Muscle of back (tissue), 10 donors: ENCODE measurements around the gene DAGLA. TPM values are rescaled to one million over a fixed set of nuclear protein-coding genes. Genes with fewer than 3 reads are reported as not detected.

ENCODE experiments used
- polyA plus RNA-seq, 10 donors: library from polyadenylated mRNA; unstranded; fragments of 120-200 nt; gene quantifications; one replicate each; pipeline ENCODE4 v1.2.1, GENCODE V29; 2013; ENCODE audit not compliant: insufficient read length in 10 of 10

The DAGLA gene
- polyA plus RNA-seq, 10 donors, result 3.8 to 5.8 (median 4.9) TPM

Other genes starting within 250 kb of the DAGLA start
- gene LRRC10B, start 171.6 kb upstream of the DAGLA start, polyA plus RNA-seq, result under 1 TPM in 9 of 10 donors, not detected in 1; 0.09 to 0.23 (median 0.12) TPM
- 1 to 10 TPM; 2.0 to 4.1 (median 2.6) TPM for gene SYT7, start 99.3 kb upstream of the DAGLA start, polyA plus RNA-seq
- gene MYRF, start 72.2 kb downstream of the DAGLA start, polyA plus RNA-seq, result 1 to 10 TPM in 7 of 10 donors, under 1 TPM in 3; 0.48 to 2.2 (median 1.1) TPM
- gene TMEM258, start 112.2 kb downstream of the DAGLA start, polyA plus RNA-seq, result 100 to 1,000 TPM; 123 to 167 (median 137) TPM
- 10 to 100 TPM; 13.5 to 25.8 (median 15.5) TPM for gene FEN1, start 112.5 kb downstream of the DAGLA start, polyA plus RNA-seq
- gene FADS1, start 136.6 kb downstream of the DAGLA start, polyA plus RNA-seq, result 10 to 100 TPM; 17.4 to 32.3 (median 23.3) TPM
- gene FADS2, start 147.9 kb downstream of the DAGLA start, polyA plus RNA-seq, result 100 to 1,000 TPM in 3 of 10 donors, 10 to 100 TPM in 7; 75.7 to 121 (median 87.4) TPM
- 10 to 100 TPM; 27.6 to 51.1 (median 44.6) TPM for gene FADS3, start 211.2 kb downstream of the DAGLA start, polyA plus RNA-seq
- 10 to 100 TPM; 18.3 to 36.1 (median 24.9) TPM for gene RAB3IL1, start 237.2 kb downstream of the DAGLA start, polyA plus RNA-seq